ENCODE results near the gene CELSR1. TPM values are rescaled to one million over a fixed set of nuclear protein-coding genes. Genes with fewer than 3 reads are reported as not detected.

CELSR1 gene
- total RNA-seq, 1 experiment from 2014 or later = 19.6 TPM

- TF ChIP-seq REST (IDR thresholded peaks at IDR 0.05; ENCODE audit: low read depth) (no peak), SIN3A (IDR thresholded peaks at IDR 0.05; ENCODE audit: low read depth) (no peak), TCF7L2 (IDR thresholded peaks at IDR 0.05; ENCODE audit: borderline replicate concordance, extremely low read depth, insufficient read depth, insufficient read length) (no peak)
Measured at GRCh38 chr22:46360097-46360496, 177.3 kb downstream of the CELSR1 start (continued).

- Histone ChIP-seq H3K27me3 (ENCODE audit: insufficient read depth, low read length) (no peaks in the 10 kb centered on the region), H3K4me2 (ENCODE audit: low read length) (no peak overlapping the region), H3K79me2 (ENCODE audit: insufficient read depth, low read length) (no peaks in the 10 kb centered on the region), H2AFZ (ENCODE audit: low read depth, low read length, poor library complexity, severe bottlenecking) (no peak overlapping the region), H3K36me3 (ENCODE audit: control insufficient read depth in 1 of 2, insufficient read depth in 2 of 2, low read length in 2 of 2) (peaks cover 6% of the 10 kb centered on the region in 2 experiments; a peak in 3 of 4 replicates), H4K20me1 (ENCODE audit: insufficient read depth) (peaks cover 3% of the 10 kb centered on the region; the same call in 1 of the 2 replicates), H3K4me1 (ENCODE audit: control insufficient read depth in 1 of 2, insufficient read depth in 2 of 2, low read length in 2 of 2) (no peaks in the 10 kb centered on the region), H3K4me3 (replicated peaks in 1 of 2; ENCODE audit: low read depth in 1 of 2, low read length in 2 of 2) (no peak overlapping the region), H3K27ac (ENCODE audit: low read depth, low read length) (no peak overlapping the region), H3K9me3 (ENCODE audit: control insufficient read depth in 1 of 2, insufficient read depth in 1 of 2, low read depth in 1 of 2, low read length in 2 of 2) (no peaks in the 10 kb centered on the region), H3K9me2 (ENCODE audit: insufficient read depth) (no peaks in the 10 kb centered on the region), H3K9ac (ENCODE audit: low read length) (no peak overlapping the region)
- DNase-seq (ENCODE audit: low read depth, low spot score) = no peak
- ChIA-PET RAD21 (ENCODE audit: low non-redundant PET in 1 of 2, low total read pairs in 2 of 2, uncharacterized antibody in 2 of 2, unreplicated experiment in 2 of 2) (no interaction called here), CTCF (interaction anchor here (2.2 kb wide), 1 partner anchor 8 kb away, joined by 13 read pairs; no protein-coding TSS in a partner anchor), POLR2A (no interaction called here)
- intact Hi-C loops (cut with micrococcal nuclease) = no loop called here
- TF ChIP-seq YY1 (IDR thresholded peaks at IDR 0.05; ENCODE audit: extremely low read depth, insufficient replicate concordance, low read depth, low read length) = no peak
- TF ChIP-seq SRF (IDR thresholded peaks at IDR 0.05; ENCODE audit: low read depth) = no peak
- TF ChIP-seq REST (IDR thresholded peaks at IDR 0.05; ENCODE audit: low read depth) = no peak
- no peak for TF ChIP-seq JUND (IDR thresholded peaks at IDR 0.05)
- TF ChIP-seq POLR2A (IDR thresholded peaks at IDR 0.05; ENCODE audit: borderline replicate concordance, extremely low read depth, insufficient read depth, insufficient read length) = no peak
- TF ChIP-seq FOSL1 (IDR thresholded peaks at IDR 0.05; ENCODE audit: low read depth) = no peak
- TF ChIP-seq EZH2phosphoT487 (IDR thresholded peaks at IDR 0.05; ENCODE audit: borderline replicate concordance) = no peak
- no peak for TF ChIP-seq SIN3A (IDR thresholded peaks at IDR 0.05; ENCODE audit: low read depth)
- no peak for TF ChIP-seq POLR2AphosphoS5 (IDR thresholded peaks at IDR 0.05; ENCODE audit: low read depth, low read length)
- no peak for TF ChIP-seq CTCF (IDR thresholded peaks at IDR 0.05 in 2 of 3, conservative IDR thresholded peaks at IDR 0.05 in 1 of 3; ENCODE audit: borderline replicate concordance in 1 of 3, insufficient read depth in 1 of 3, low read depth in 2 of 3, low read length in 2 of 3)
- TF ChIP-seq SP1 (IDR thresholded peaks at IDR 0.05; ENCODE audit: low read depth) = no peak
- TF ChIP-seq TCF7L2 (IDR thresholded peaks at IDR 0.05; ENCODE audit: borderline replicate concordance, extremely low read depth, insufficient read depth, insufficient read length) = no peak
- no peak for TF ChIP-seq ELF1 (IDR thresholded peaks at IDR 0.05; ENCODE audit: borderline replicate concordance, low read depth)
- TF ChIP-seq RAD21 (IDR thresholded peaks at IDR 0.05; ENCODE audit: low read depth) = no peak
- TF ChIP-seq EGR1 (IDR thresholded peaks at IDR 0.05; ENCODE audit: low read depth) = no peak
- TF ChIP-seq MAX (IDR thresholded peaks at IDR 0.05) = no peak
- no TSS peak for BruUV-seq (replicated peaks)
- no peak for ATAC-seq
Measured at GRCh38 chr22:46359362-46359761, 178.1 kb downstream of the CELSR1 start.
